ENCODE data around the gene RSL24D1. TPM values are rescaled to one million over a fixed set of nuclear protein-coding genes. Genes with fewer than 3 reads are reported as not detected.

RSL24D1 gene
- total and polyA plus RNA-seq, 9 of the 15 experiments (the other 6 are each of a cell fraction or from before 2014, with no cell fraction given) = 133 to 324 (median 223) TPM

- TF ChIP-seq, protein P1, sequence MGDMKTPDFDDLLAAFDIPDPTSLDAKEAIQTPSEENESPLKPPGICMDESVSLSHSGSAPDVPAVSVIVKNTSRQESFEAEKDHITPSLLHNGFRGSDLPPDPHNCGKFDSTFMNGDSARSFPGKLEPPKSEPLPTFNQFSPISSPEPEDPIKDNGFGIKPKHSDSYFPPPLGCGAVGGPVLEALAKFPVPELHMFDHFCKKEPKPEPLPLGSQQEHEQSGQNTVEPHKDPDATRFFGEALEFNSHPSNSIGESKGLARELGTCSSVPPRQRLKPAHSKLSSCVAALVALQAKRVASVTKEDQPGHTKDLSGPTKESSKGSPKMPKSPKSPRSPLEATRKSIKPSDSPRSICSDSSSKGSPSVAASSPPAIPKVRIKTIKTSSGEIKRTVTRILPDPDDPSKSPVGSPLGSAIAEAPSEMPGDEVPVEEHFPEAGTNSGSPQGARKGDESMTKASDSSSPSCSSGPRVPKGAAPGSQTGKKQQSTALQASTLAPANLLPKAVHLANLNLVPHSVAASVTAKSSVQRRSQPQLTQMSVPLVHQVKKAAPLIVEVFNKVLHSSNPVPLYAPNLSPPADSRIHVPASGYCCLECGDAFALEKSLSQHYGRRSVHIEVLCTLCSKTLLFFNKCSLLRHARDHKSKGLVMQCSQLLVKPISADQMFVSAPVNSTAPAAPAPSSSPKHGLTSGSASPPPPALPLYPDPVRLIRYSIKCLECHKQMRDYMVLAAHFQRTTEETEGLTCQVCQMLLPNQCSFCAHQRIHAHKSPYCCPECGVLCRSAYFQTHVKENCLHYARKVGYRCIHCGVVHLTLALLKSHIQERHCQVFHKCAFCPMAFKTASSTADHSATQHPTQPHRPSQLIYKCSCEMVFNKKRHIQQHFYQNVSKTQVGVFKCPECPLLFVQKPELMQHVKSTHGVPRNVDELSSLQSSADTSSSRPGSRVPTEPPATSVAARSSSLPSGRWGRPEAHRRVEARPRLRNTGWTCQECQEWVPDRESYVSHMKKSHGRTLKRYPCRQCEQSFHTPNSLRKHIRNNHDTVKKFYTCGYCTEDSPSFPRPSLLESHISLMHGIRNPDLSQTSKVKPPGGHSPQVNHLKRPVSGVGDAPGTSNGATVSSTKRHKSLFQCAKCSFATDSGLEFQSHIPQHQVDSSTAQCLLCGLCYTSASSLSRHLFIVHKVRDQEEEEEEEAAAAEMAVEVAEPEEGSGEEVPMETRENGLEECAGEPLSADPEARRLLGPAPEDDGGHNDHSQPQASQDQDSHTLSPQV (IDR thresholded peaks at IDR 0.05) = peak; percentile 64
- TF ChIP-seq E2F3 (CRISPR knock-in tag; IDR thresholded peaks at IDR 0.05) = no peak
- TF ChIP-seq U2AF1 (optimal IDR thresholded peaks at IDR 0.05; ENCODE audit: low read depth, low read length) = no peak
- no peak for TF ChIP-seq NR2C2 (CRISPR knock-in tag; IDR thresholded peaks at IDR 0.05)
- TF ChIP-seq NR2C2 (tag; IDR thresholded peaks at IDR 0.05) = peak; percentile 47; the same call in 1 of the 2 replicates
- TF ChIP-seq RCOR1 (IDR thresholded peaks at IDR 0.05; ENCODE audit: borderline replicate concordance in 1 of 2, low read depth in 2 of 2, low read length in 2 of 2) = peak; percentile 79 to 90
- no peak for TF ChIP-seq ETS1 (conservative IDR thresholded peaks at IDR 0.05; ENCODE audit: control insufficient read depth, low read depth, low read length)
- peak; percentile 73; the same call in 1 of the 2 replicates for TF ChIP-seq SMARCE1 (IDR thresholded peaks at IDR 0.05)
- no peak for TF ChIP-seq ARID3B (CRISPR knock-in tag; IDR thresholded peaks at IDR 0.05; ENCODE audit: borderline replicate concordance)
- TF ChIP-seq, protein P2, sequence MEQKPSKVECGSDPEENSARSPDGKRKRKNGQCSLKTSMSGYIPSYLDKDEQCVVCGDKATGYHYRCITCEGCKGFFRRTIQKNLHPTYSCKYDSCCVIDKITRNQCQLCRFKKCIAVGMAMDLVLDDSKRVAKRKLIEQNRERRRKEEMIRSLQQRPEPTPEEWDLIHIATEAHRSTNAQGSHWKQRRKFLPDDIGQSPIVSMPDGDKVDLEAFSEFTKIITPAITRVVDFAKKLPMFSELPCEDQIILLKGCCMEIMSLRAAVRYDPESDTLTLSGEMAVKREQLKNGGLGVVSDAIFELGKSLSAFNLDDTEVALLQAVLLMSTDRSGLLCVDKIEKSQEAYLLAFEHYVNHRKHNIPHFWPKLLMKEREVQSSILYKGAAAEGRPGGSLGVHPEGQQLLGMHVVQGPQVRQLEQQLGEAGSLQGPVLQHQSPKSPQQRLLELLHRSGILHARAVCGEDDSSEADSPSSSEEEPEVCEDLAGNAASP (IDR thresholded peaks at IDR 0.05) = no peak
- TF ChIP-seq HDAC1 (IDR thresholded peaks at IDR 0.05) = peak in 1 of 2 experiments; percentile 83; a peak in 1 of 4 replicates
- no peak for TF ChIP-seq ATF1 (CRISPR knock-in tag; IDR thresholded peaks at IDR 0.05)
- TF ChIP-seq ATF1 (tag; IDR thresholded peaks at IDR 0.05) = peak; percentile 12; the same call in 1 of the 2 replicates
- TF ChIP-seq KLF6 (CRISPR knock-in tag; IDR thresholded peaks at IDR 0.05; ENCODE audit: borderline replicate concordance) = 0 out of 2 replicates have a peak, but pooled peaks have one; percentile 21
- peak; percentile 93 for TF ChIP-seq SMAD4 (CRISPR knock-in tag; conservative IDR thresholded peaks at IDR 0.05)
- no peak for TF ChIP-seq HMG20A (CRISPR knock-in tag; conservative IDR thresholded peaks at IDR 0.05)
- 0 out of 2 replicates have a peak, but pooled peaks have one; percentile 32 for TF ChIP-seq GATAD2A (IDR thresholded peaks at IDR 0.05)
- TF ChIP-seq, protein P3, sequence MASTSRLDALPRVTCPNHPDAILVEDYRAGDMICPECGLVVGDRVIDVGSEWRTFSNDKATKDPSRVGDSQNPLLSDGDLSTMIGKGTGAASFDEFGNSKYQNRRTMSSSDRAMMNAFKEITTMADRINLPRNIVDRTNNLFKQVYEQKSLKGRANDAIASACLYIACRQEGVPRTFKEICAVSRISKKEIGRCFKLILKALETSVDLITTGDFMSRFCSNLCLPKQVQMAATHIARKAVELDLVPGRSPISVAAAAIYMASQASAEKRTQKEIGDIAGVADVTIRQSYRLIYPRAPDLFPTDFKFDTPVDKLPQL (IDR thresholded peaks at IDR 0.05; ENCODE audit: extremely low read depth, insufficient read length) = no peak
- no peak for TF ChIP-seq HNRNPL (IDR thresholded peaks at IDR 0.05; ENCODE audit: low read depth, low read length)
- no peak for TF ChIP-seq ZSCAN32 (CRISPR knock-in tag; IDR thresholded peaks at IDR 0.05)
These were observed 42.8 kb upstream of the RSL24D1 start (continued) for GRCh38 chr15:55239440-55240124.

Data from K562 (cell line).